GM12874 (cell line): ENCODE measurements around the gene GFRA1.

Experiments
- TF ChIP-seq, protein P1 (sequence below): IDR thresholded peaks from 2 replicates; pipeline ENCODE4 v1.5.1; 2011; ENCODE audit warnings: low read depth, mild to moderate bottlenecking, control low read depth, low read length, moderate library complexity; ENCODE audit not compliant: insufficient read depth

GFRA1 gene

DNA sequence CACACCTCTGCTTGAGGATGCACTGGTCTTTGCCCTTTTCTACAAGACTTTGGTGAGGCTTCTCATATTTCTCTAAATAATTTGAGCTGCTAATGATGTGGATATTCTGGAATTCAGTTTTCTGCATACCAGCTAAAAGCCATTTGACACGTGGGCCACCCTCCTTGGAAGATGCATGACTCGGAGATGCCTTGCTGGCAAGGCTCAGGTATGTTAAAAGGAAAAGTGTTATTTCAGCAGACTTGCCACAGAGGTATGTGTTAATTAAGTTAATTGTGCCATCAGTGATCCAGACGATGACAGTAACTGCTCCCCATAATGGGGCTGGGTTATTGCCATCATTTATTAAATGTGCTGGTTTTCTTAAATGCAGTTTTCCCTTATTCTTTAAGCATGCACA, 8.8 kb upstream of the GFRA1 start:
- TF ChIP-seq, protein P1, sequence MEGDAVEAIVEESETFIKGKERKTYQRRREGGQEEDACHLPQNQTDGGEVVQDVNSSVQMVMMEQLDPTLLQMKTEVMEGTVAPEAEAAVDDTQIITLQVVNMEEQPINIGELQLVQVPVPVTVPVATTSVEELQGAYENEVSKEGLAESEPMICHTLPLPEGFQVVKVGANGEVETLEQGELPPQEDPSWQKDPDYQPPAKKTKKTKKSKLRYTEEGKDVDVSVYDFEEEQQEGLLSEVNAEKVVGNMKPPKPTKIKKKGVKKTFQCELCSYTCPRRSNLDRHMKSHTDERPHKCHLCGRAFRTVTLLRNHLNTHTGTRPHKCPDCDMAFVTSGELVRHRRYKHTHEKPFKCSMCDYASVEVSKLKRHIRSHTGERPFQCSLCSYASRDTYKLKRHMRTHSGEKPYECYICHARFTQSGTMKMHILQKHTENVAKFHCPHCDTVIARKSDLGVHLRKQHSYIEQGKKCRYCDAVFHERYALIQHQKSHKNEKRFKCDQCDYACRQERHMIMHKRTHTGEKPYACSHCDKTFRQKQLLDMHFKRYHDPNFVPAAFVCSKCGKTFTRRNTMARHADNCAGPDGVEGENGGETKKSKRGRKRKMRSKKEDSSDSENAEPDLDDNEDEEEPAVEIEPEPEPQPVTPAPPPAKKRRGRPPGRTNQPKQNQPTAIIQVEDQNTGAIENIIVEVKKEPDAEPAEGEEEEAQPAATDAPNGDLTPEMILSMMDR: no peak

DNA sequence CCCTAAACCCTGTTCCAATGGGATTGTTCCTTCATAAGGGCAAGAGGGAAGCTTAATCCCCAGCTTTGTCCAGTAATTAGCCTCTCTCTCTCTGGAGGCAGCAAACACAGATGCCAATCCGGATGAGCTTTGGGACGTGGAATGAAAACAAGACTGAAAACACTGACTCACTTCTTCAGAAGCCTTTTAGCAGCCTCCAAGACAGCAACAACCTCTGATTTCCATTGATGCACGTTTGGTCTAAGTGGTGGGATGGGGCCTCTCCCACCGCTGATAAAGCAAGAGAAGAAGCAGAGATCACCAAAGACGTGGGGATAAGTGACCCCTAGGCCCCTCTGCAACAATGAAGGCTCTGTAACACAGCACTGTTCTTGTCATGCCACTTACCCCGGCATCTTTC, 5.8 kb upstream of the GFRA1 start:
- TF ChIP-seq, protein P1: no peak

DNA sequence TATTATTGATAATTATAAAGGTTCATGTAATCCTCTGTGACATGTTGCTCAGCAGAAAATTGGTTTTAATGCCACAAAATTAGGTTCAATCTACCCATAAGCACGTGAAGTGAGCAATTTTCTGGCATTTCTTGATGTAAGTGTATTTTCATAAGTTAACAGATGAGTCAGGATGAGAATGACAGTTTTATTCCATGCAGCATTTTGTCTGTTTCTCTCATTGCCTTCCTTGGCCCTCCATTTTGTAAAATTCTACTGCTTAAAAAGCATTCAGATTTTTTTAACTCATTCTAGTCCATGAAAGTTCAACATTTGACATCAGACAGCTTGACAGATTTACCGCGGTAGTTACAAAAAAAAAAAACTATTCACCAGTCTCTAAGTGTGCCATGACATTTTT, 4.0 kb upstream of the GFRA1 start:
- TF ChIP-seq, protein P1: no peak

DNA sequence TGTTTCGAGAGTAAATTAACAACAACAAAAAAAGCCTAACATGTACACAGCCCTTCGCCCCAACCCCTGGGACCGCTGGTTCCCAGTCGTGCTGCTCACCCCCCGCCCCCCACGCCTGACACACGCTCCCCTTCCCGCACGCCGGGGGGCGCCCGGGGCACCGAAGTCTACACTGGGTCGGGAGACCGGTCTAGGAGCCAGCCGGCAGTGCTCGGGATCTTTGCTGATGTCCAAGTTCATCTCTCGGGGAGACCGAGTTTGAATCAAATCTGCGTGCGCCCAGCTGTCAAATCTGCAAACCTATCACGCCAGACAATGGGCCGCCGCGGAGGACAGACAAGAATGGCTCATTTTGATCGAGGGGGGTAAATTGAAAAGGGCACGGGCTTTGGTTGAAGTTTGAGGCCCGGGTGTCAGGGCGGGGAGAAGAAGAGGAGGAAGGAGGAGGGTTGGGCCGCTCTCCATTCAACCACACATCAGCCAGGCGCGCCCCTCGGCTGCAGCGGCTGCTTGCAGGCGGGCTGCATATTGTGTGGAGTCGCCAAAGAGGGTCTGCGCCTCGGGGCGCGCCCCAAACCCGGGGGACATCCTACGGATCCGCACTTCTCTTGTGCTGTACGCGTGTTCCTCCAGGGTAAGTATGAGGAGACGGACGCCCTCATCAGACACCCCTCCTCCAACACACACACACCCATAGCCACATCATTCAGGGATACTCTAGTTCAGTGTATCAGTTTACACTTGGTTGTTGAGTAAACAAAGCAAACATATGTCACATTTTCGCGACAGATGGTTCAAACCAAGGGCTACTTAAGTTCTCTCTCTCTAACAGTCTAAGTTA, 1.3 kb upstream of the GFRA1 start:
- TF ChIP-seq, protein P1: no peak

DNA sequence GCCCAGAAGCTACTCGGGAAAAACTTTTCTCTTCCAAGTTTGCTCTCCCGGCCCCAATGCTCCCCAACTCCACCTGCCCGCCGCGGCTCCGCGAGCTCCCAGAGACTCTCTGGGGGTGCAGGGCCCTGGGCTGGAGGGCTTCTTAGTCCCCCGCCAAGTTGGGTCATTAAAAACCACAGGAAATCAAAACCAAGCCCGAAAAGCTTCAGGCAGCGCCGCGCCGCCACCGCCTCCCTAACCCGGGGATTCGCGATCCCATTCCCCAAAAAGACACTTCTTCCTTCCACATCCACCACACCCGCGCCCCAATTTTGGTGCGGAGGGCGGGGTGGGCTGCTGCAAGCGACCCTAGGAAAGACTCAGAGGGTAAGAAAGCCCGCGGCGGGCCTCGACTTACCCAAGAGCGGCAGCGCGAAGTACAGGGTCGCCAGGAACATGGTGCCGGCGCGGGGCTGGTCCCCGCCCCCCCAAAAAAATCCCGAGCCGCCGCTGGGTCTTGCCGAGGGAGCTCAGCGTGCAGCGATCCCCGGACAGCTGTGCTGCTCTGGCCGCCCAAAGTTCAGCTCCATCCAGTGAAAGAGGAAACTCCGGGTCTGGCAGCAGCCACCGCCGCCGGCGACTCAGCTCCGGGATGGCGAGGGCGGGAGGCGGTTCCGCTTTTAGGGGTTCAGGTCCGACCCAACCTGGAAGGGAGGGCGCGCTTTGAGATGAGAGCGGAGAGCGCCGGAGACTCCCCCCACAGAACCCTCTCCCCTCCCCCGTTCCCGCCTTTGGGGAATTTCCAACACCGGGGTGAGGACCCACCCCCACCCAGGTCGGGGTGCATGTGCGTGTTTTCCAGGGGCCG, 1.2 kb downstream of the GFRA1 start:
- TF ChIP-seq, protein P1: no peak

DNA sequence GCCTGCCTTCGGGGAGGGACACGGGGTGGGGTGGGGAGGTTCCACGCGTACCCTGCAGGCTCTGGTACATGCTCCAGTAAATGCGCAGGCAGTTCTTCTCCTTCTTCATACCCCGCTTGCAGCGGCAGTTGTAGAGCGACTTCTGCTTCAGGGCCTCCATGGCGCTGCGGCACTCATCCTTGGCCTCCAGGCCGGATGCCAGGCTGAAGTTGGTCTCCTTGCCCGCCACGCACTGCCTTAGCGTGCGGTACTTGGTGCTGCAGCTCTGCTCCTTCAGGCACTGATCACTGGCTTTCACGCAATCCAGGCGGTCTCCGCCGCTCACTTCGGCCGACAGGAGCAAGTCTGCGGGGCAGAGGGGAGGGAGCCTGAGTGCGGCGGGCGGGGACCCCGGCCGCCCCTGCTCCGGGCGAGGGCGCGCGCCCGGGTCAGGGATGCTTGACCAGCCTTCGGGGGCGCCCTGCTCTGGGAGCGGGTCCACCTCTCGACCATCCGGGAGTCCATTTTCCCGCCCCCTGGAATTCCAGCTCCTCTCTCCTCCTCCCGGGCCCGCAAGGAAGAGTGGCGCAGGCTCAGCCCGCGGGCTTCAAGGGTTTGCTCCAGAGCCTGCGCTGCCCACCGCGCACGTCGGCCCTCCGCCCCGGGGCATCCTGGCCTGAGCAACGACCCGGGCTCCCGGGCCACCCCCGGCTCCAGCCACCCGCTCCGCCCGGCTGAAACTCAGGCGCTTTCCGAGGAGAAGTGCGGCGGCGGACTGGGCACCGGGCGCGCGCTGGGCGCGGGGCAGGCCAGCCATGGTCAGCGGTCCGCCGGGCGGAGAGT, 2.0 kb downstream of the GFRA1 start:
- TF ChIP-seq, protein P1: no peak
